ENCODE results near the gene DENND1A.

Gene DENND1A

GRCh38 chr9:123368023-123368422 is 561.9 kb downstream of the DENND1A start:
- Histone ChIP-seq H3K9ac (no peak overlapping the region), H3K79me2 (no peaks in the 10 kb centered on the region), H3K27ac (no peak overlapping the region), H3K27me3 (ENCODE audit: control insufficient read depth, insufficient read depth, low read length) (no peaks in the 10 kb centered on the region), H3K4me3 (ENCODE audit: low read depth, low read length) (no peak overlapping the region), H3K4me2 (ENCODE audit: low read length) (no peak overlapping the region), H3K9me3 (ENCODE audit: control insufficient read depth, low read length) (no peaks in the 10 kb centered on the region), H3K36me3 (ENCODE audit: control insufficient read depth, insufficient read depth, low read length) (no peaks in the 10 kb centered on the region), H2AFZ (no peak overlapping the region), H3K4me1 (no peaks in the 10 kb centered on the region)
- TF ChIP-seq, protein P1, sequence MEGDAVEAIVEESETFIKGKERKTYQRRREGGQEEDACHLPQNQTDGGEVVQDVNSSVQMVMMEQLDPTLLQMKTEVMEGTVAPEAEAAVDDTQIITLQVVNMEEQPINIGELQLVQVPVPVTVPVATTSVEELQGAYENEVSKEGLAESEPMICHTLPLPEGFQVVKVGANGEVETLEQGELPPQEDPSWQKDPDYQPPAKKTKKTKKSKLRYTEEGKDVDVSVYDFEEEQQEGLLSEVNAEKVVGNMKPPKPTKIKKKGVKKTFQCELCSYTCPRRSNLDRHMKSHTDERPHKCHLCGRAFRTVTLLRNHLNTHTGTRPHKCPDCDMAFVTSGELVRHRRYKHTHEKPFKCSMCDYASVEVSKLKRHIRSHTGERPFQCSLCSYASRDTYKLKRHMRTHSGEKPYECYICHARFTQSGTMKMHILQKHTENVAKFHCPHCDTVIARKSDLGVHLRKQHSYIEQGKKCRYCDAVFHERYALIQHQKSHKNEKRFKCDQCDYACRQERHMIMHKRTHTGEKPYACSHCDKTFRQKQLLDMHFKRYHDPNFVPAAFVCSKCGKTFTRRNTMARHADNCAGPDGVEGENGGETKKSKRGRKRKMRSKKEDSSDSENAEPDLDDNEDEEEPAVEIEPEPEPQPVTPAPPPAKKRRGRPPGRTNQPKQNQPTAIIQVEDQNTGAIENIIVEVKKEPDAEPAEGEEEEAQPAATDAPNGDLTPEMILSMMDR (IDR thresholded peaks at IDR 0.05): no peak

DNA sequence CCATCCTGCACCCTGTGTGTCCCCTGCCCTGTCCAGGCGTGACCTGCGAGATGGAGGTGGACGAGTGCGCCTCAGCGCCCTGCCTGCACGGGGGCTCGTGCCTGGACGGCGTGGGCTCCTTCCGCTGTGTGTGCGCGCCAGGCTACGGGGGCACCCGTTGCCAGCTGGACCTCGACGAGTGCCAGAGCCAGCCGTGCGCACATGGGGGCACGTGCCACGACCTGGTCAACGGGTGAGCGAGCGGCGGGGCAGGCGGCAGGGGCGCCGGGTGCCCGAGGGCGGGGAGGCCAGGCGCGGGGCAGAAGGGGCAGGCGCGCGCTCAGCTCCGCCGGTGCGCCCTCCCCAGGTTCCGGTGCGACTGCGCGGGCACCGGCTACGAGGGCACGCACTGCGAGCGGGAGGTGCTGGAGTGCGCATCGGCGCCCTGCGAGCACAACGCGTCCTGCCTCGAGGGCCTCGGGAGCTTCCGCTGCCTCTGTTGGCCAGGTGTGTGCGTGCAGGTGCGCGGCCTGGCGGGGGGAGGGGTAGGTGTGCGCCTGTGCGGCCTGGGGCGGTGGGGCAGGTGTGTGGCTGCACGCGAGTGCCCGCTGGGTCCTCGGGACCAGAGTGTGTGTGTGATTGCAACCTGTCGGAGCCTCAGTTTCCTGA is 563.9 kb downstream of the DENND1A start:
- TF ChIP-seq, protein P1 (IDR thresholded peaks at IDR 0.05): no peak
- Histone ChIP-seq H2AFZ (no peak overlapping the region), H3K9me3 (ENCODE audit: control insufficient read depth, low read length) (no peaks in the 10 kb centered on the region), H3K4me1 (no peaks in the 10 kb centered on the region), H3K4me3 (ENCODE audit: low read depth, low read length) (no peak overlapping the region), H3K27ac (no peak overlapping the region), H3K79me2 (no peaks in the 10 kb centered on the region), H3K36me3 (ENCODE audit: control insufficient read depth, insufficient read depth, low read length) (no peaks in the 10 kb centered on the region), H3K9ac (no peak overlapping the region), H3K4me2 (ENCODE audit: low read length) (no peak overlapping the region), H3K27me3 (ENCODE audit: control insufficient read depth, insufficient read depth, low read length) (no peaks in the 10 kb centered on the region)

GRCh38 chr9:123365287-123365880 is 564.5 kb downstream of the DENND1A start:
- H3K79me2 ChIP-seq: no peaks in the 10 kb centered on the region
- no peaks in the 10 kb centered on the region for H3K27me3 ChIP-seq (ENCODE audit: control insufficient read depth, insufficient read depth, low read length)
- H3K9ac ChIP-seq: no peak overlapping the region
- no peak overlapping the region for H3K4me3 ChIP-seq (ENCODE audit: low read depth, low read length)
- H3K27ac ChIP-seq: no peak overlapping the region
- H3K4me2 ChIP-seq (ENCODE audit: low read length): no peak overlapping the region
- TF ChIP-seq, protein P1 (IDR thresholded peaks at IDR 0.05): no peak
- H3K4me1 ChIP-seq: no peaks in the 10 kb centered on the region
- H2AFZ ChIP-seq: no peak overlapping the region
- H3K9me3 ChIP-seq (ENCODE audit: control insufficient read depth, low read length): no peaks in the 10 kb centered on the region
- no peaks in the 10 kb centered on the region for H3K36me3 ChIP-seq (ENCODE audit: control insufficient read depth, insufficient read depth, low read length)

DNA sequence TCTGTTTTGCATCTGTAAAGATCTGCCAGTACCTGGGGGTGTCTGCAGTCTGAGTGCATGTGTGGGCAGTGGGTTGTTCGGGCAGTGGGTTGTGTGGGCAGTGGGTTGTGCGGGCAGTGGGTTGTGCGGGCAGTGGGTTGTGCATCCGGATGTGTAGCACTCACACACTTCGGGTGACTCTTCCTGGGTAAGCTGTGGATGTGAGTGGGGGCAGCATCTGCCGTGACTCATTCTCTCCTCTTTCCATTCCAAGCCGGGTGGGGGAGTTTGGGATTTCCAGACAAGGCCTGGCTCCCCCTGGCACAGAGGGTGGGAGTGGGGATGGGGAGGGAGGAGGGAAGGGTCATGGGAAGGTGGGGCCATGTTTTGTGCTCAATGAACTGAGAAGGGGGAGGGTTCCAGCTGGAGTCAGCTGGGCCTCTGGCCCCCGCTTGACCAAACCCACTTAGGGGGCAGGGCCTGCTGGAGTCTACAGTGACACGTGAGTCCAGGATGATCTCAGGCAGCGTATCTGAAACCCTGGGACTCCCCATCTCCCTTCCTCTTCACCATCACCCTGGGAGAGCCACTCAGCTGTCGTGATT is 565.6 kb downstream of the DENND1A start:
- H3K27me3 ChIP-seq (ENCODE audit: control insufficient read depth, insufficient read depth, low read length): no peaks in the 10 kb centered on the region
- no peaks in the 10 kb centered on the region for H3K36me3 ChIP-seq (ENCODE audit: control insufficient read depth, insufficient read depth, low read length)
- no peak overlapping the region for H3K4me3 ChIP-seq (ENCODE audit: low read depth, low read length)
- no peak overlapping the region for H2AFZ ChIP-seq
- TF ChIP-seq, protein P1 (IDR thresholded peaks at IDR 0.05): no peak
- H3K27ac ChIP-seq: no peak overlapping the region
- H3K9me3 ChIP-seq (ENCODE audit: control insufficient read depth, low read length): no peaks in the 10 kb centered on the region
- H3K79me2 ChIP-seq: no peaks in the 10 kb centered on the region
- no peak overlapping the region for H3K9ac ChIP-seq
- H3K4me1 ChIP-seq: no peaks in the 10 kb centered on the region
- H3K4me2 ChIP-seq (ENCODE audit: low read length): no peak overlapping the region
